Measurements from ENCODE around the gene CCNE1. TPM values are rescaled to one million over a fixed set of nuclear protein-coding genes. Genes with fewer than 3 reads are reported as not detected.

The CCNE1 gene
- total RNA-seq, 1 experiment from 2014 or later, result 36.0 TPM

DNA sequence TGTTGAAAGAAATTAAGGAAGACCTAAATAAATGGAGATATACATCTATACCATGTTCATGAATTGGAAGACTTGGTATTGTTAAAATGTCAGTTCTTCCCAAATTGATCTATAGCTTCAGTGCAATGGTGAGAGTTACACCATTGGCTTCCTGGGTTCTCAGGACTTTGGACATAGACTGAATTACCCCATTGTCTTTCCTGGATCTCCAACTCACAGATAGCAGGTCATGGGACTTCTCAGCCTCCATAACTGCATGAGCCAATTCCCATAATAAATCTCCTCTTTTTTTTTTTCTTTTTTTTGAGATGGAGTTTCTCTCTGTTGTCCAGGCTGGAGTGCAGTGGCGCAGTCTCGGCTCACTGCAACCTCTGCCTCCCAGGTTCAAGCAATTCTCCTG is 38.7 kb downstream of the CCNE1 start:
- Mint-ChIP-seq H3K9me3 (no peaks in the 10 kb centered on the region), H3K27me3 (ENCODE audit: low read depth) (peaks cover 9% of the 10 kb centered on the region), H3K36me3 (no peaks in the 10 kb centered on the region), H3K4me1 (peaks cover 7% of the 10 kb centered on the region), H3K27ac (no peak overlapping the region), H3K4me3 (no peak overlapping the region)
- CTCF ChIA-PET, result interaction anchor here (1.0 to 3.3 kb wide), 4 partner anchors 8 to 91 kb away, joined by 3 to 17 read pairs (median 6); no protein-coding TSS in a partner anchor
- POLR2A ChIA-PET, result interaction anchor here (0.7 kb wide), 1 partner anchor 159 kb away, joined by 3 read pairs; no protein-coding TSS in a partner anchor
- DNase-seq (ENCODE audit: low spot score) (no peak), ATAC-seq (no peak)
- TF ChIP-seq, protein P1, sequence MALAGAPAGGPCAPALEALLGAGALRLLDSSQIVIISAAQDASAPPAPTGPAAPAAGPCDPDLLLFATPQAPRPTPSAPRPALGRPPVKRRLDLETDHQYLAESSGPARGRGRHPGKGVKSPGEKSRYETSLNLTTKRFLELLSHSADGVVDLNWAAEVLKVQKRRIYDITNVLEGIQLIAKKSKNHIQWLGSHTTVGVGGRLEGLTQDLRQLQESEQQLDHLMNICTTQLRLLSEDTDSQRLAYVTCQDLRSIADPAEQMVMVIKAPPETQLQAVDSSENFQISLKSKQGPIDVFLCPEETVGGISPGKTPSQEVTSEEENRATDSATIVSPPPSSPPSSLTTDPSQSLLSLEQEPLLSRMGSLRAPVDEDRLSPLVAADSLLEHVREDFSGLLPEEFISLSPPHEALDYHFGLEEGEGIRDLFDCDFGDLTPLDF (CRISPR knock-in tag; IDR thresholded peaks at IDR 0.05), result no peak
- TF ChIP-seq RORB (CRISPR knock-in tag; IDR thresholded peaks at IDR 0.05), result no peak
- TF ChIP-seq, protein P2, sequence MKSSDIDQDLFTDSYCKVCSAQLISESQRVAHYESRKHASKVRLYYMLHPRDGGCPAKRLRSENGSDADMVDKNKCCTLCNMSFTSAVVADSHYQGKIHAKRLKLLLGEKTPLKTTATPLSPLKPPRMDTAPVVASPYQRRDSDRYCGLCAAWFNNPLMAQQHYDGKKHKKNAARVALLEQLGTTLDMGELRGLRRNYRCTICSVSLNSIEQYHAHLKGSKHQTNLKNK (CRISPR knock-in tag; IDR thresholded peaks at IDR 0.05), result no peak
- TF ChIP-seq, protein P3, sequence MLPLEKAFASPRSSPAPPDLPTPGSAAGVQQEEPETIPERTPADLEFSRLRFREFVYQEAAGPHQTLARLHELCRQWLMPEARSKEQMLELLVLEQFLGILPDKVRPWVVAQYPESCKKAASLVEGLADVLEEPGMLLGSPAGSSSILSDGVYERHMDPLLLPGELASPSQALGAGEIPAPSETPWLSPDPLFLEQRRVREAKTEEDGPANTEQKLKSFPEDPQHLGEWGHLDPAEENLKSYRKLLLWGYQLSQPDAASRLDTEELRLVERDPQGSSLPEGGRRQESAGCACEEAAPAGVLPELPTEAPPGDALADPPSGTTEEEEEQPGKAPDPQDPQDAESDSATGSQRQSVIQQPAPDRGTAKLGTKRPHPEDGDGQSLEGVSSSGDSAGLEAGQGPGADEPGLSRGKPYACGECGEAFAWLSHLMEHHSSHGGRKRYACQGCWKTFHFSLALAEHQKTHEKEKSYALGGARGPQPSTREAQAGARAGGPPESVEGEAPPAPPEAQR (CRISPR knock-in tag; IDR thresholded peaks at IDR 0.05), result no peak
- TF ChIP-seq, protein P4, sequence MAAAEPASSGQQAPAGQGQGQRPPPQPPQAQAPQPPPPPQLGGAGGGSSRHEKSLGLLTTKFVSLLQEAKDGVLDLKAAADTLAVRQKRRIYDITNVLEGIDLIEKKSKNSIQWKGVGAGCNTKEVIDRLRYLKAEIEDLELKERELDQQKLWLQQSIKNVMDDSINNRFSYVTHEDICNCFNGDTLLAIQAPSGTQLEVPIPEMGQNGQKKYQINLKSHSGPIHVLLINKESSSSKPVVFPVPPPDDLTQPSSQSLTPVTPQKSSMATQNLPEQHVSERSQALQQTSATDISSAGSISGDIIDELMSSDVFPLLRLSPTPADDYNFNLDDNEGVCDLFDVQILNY (CRISPR knock-in tag; IDR thresholded peaks at IDR 0.05), result no peak
- no peak for TF ChIP-seq TCF7 (CRISPR knock-in tag; IDR thresholded peaks at IDR 0.05; ENCODE audit: low read depth)
- no peak for TF ChIP-seq ZNF423 (CRISPR knock-in tag; IDR thresholded peaks at IDR 0.05)
- TF ChIP-seq, protein P5, sequence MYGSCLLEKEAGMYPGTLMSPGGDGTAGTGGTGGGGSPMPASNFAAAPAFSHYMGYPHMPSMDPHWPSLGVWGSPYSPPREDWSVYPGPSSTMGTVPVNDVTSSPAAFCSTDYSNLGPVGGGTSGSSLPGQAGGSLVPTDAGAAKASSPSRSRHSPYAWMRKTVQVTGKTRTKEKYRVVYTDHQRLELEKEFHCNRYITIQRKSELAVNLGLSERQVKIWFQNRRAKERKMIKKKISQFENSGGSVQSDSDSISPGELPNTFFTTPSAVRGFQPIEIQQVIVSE (CRISPR knock-in tag; IDR thresholded peaks at IDR 0.05; ENCODE audit: borderline replicate concordance), result no peak
- no peak for TF ChIP-seq FOXP1 (CRISPR knock-in tag; IDR thresholded peaks at IDR 0.05; ENCODE audit: borderline replicate concordance)
- no peak for TF ChIP-seq NFYB (CRISPR knock-in tag; conservative IDR thresholded peaks at IDR 0.05; ENCODE audit: low read depth)
- TF ChIP-seq, protein P6, sequence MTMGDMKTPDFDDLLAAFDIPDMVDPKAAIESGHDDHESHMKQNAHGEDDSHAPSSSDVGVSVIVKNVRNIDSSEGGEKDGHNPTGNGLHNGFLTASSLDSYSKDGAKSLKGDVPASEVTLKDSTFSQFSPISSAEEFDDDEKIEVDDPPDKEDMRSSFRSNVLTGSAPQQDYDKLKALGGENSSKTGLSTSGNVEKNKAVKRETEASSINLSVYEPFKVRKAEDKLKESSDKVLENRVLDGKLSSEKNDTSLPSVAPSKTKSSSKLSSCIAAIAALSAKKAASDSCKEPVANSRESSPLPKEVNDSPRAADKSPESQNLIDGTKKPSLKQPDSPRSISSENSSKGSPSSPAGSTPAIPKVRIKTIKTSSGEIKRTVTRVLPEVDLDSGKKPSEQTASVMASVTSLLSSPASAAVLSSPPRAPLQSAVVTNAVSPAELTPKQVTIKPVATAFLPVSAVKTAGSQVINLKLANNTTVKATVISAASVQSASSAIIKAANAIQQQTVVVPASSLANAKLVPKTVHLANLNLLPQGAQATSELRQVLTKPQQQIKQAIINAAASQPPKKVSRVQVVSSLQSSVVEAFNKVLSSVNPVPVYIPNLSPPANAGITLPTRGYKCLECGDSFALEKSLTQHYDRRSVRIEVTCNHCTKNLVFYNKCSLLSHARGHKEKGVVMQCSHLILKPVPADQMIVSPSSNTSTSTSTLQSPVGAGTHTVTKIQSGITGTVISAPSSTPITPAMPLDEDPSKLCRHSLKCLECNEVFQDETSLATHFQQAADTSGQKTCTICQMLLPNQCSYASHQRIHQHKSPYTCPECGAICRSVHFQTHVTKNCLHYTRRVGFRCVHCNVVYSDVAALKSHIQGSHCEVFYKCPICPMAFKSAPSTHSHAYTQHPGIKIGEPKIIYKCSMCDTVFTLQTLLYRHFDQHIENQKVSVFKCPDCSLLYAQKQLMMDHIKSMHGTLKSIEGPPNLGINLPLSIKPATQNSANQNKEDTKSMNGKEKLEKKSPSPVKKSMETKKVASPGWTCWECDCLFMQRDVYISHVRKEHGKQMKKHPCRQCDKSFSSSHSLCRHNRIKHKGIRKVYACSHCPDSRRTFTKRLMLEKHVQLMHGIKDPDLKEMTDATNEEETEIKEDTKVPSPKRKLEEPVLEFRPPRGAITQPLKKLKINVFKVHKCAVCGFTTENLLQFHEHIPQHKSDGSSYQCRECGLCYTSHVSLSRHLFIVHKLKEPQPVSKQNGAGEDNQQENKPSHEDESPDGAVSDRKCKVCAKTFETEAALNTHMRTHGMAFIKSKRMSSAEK (CRISPR knock-in tag; IDR thresholded peaks at IDR 0.05; ENCODE audit: borderline replicate concordance), result no peak

DNA sequence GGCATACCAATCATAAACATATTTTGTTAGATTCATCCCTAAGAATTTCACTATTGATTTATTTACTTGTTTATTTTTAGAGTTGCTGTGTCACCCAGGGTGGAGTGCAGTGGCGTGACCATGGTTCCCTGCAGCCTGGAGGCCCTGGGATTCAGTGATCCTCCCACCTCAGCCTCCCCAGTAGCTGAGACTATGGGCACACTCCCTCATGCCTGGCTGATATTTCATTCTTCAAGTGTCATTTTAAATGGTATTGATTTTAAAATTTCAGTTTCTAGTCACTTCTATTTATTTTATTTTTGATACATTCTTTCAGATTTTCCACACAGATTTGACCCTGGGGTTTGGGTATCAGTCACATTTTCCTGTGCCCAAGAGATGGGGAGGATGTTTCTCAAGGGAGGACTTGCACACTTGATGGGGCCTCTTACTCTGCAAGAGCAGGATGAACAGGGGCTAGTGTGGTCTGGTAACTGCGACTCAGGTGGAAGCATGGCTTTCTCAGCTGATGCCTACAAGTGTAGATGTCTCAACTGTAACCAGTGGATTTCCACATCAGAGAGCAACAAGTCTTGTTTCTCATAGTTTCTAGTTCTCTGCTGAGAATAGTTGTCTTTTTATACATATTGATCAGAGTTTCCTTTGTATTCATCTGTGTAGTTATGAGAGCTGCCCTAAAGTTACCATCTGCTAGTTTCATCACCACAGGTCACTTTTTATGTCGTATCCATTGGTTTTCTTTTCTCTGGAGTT is 40.2 kb downstream of the CCNE1 start:
- H3K4me1 Mint-ChIP-seq, result no peaks in the 10 kb centered on the region
- H3K4me3 Mint-ChIP-seq, result no peak overlapping the region
- H3K9me3 Mint-ChIP-seq, result no peaks in the 10 kb centered on the region
- DNase-seq (ENCODE audit: low spot score) (no peak), ATAC-seq (no peak)
- no peaks in the 10 kb centered on the region for H3K36me3 Mint-ChIP-seq
- no peak overlapping the region for H3K27ac Mint-ChIP-seq
- CTCF ChIA-PET, result interaction anchor here (0.7 to 1.5 kb wide), 3 partner anchors 22 to 92 kb away, joined by 3 to 5 read pairs (median 3); no protein-coding TSS in a partner anchor
- H3K27me3 Mint-ChIP-seq (ENCODE audit: low read depth), result no peaks in the 10 kb centered on the region; the same call in none of the 2 replicates
- POLR2A ChIA-PET, result no interaction called here
- TF ChIP-seq CREM (CRISPR knock-in tag; IDR thresholded peaks at IDR 0.05) (no peak), HMGA2 (CRISPR knock-in tag; IDR thresholded peaks at IDR 0.05) (no peak), TEAD1 (CRISPR knock-in tag; IDR thresholded peaks at IDR 0.05) (no peak), IRF2 (CRISPR knock-in tag; IDR thresholded peaks at IDR 0.05; ENCODE audit: borderline replicate concordance, low read depth) (no peak), ZBTB21 (CRISPR knock-in tag; IDR thresholded peaks at IDR 0.05; ENCODE audit: borderline replicate concordance) (no peak), KAT7 (CRISPR knock-in tag; IDR thresholded peaks at IDR 0.05; ENCODE audit: borderline replicate concordance) (no peak)
- TF ChIP-seq, protein P7, sequence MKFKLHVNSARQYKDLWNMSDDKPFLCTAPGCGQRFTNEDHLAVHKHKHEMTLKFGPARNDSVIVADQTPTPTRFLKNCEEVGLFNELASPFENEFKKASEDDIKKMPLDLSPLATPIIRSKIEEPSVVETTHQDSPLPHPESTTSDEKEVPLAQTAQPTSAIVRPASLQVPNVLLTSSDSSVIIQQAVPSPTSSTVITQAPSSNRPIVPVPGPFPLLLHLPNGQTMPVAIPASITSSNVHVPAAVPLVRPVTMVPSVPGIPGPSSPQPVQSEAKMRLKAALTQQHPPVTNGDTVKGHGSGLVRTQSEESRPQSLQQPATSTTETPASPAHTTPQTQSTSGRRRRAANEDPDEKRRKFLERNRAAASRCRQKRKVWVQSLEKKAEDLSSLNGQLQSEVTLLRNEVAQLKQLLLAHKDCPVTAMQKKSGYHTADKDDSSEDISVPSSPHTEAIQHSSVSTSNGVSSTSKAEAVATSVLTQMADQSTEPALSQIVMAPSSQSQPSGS (CRISPR knock-in tag; IDR thresholded peaks at IDR 0.05; ENCODE audit: borderline replicate concordance, low read depth), result no peak
- TF ChIP-seq, protein P8, sequence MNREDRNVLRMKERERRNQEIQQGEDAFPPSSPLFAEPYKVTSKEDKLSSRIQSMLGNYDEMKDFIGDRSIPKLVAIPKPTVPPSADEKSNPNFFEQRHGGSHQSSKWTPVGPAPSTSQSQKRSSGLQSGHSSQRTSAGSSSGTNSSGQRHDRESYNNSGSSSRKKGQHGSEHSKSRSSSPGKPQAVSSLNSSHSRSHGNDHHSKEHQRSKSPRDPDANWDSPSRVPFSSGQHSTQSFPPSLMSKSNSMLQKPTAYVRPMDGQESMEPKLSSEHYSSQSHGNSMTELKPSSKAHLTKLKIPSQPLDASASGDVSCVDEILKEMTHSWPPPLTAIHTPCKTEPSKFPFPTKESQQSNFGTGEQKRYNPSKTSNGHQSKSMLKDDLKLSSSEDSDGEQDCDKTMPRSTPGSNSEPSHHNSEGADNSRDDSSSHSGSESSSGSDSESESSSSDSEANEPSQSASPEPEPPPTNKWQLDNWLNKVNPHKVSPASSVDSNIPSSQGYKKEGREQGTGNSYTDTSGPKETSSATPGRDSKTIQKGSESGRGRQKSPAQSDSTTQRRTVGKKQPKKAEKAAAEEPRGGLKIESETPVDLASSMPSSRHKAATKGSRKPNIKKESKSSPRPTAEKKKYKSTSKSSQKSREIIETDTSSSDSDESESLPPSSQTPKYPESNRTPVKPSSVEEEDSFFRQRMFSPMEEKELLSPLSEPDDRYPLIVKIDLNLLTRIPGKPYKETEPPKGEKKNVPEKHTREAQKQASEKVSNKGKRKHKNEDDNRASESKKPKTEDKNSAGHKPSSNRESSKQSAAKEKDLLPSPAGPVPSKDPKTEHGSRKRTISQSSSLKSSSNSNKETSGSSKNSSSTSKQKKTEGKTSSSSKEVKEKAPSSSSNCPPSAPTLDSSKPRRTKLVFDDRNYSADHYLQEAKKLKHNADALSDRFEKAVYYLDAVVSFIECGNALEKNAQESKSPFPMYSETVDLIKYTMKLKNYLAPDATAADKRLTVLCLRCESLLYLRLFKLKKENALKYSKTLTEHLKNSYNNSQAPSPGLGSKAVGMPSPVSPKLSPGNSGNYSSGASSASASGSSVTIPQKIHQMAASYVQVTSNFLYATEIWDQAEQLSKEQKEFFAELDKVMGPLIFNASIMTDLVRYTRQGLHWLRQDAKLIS (CRISPR knock-in tag; IDR thresholded peaks at IDR 0.05; ENCODE audit: borderline replicate concordance), result no peak
